Measurements from ENCODE around the gene ACSS3. TPM values are rescaled to one million over a fixed set of nuclear protein-coding genes. Genes with fewer than 3 reads are reported as not detected.

The ACSS3 gene
- total RNA-seq, 2 experiments from 2014 or later, result not detected

GRCh38 chr12:81120961-81121360, 43.1 kb downstream of the ACSS3 start:
- TF ChIP-seq CTCF (IDR thresholded peaks at IDR 0.05), result no peak
- no peak overlapping the region for H3K4me3 Mint-ChIP-seq
- H3K36me3 Mint-ChIP-seq (ENCODE audit: low read depth), result no peaks in the 10 kb centered on the region
- DNase-seq (no peak), ATAC-seq (no peak)
- POLR2A ChIA-PET, result no interaction called here
- peaks cover 11% of the 10 kb centered on the region for H3K9me3 Mint-ChIP-seq
- no peak overlapping the region for H3K27ac Mint-ChIP-seq
- CTCF ChIA-PET, result interaction anchor here (0.6 kb wide), 1 partner anchor 66 kb away, joined by 3 read pairs; no protein-coding TSS in a partner anchor
- no peaks in the 10 kb centered on the region for H3K4me1 Mint-ChIP-seq (ENCODE audit: low read depth)
- H3K27me3 Mint-ChIP-seq, result no peaks in the 10 kb centered on the region
- intact Hi-C loops (cut with micrococcal nuclease), result no loop called here

GRCh38 chr12:81123611-81124010, 45.7 kb downstream of the ACSS3 start:
- intact Hi-C loops (cut with micrococcal nuclease), result no loop called here
- H3K36me3 Mint-ChIP-seq (ENCODE audit: low read depth), result no peaks in the 10 kb centered on the region

GRCh38 chr12:81125691-81126090, 47.8 kb downstream of the ACSS3 start:
- no peaks in the 10 kb centered on the region for H3K4me1 Mint-ChIP-seq (ENCODE audit: low read depth)
- no peak overlapping the region for H3K27ac Mint-ChIP-seq
- H3K4me3 Mint-ChIP-seq, result no peak overlapping the region
- peaks cover 10% of the 10 kb centered on the region for H3K9me3 Mint-ChIP-seq
- POLR2A ChIA-PET, result no interaction called here
- H3K27me3 Mint-ChIP-seq, result no peaks in the 10 kb centered on the region
- no peaks in the 10 kb centered on the region for H3K36me3 Mint-ChIP-seq (ENCODE audit: low read depth)
- DNase-seq (no peak), ATAC-seq (no peak)
- CTCF ChIA-PET, result no interaction called here
- intact Hi-C loops (cut with micrococcal nuclease), result no loop called here
- TF ChIP-seq CTCF (IDR thresholded peaks at IDR 0.05), result no peak

More at GRCh38 chr12:81123611-81124010, 45.7 kb downstream of the ACSS3 start:
- Mint-ChIP-seq H3K4me3 (no peak overlapping the region), H3K27ac (no peak overlapping the region), H3K27me3 (no peaks in the 10 kb centered on the region), H3K9me3 (peaks cover 11% of the 10 kb centered on the region), H3K4me1 (ENCODE audit: low read depth) (no peaks in the 10 kb centered on the region)
- CTCF ChIA-PET, result no interaction called here
- TF ChIP-seq CTCF (IDR thresholded peaks at IDR 0.05), result no peak
- ATAC-seq, result no peak
- POLR2A ChIA-PET, result no interaction called here
- DNase-seq, result no peak

- DNase-seq (peak; percentile 5), ATAC-seq (no peak)
- Mint-ChIP-seq H3K36me3 (ENCODE audit: low read depth) (no peaks in the 10 kb centered on the region), H3K27ac (no peak overlapping the region), H3K27me3 (no peaks in the 10 kb centered on the region), H3K4me1 (ENCODE audit: low read depth) (no peaks in the 10 kb centered on the region), H3K9me3 (peaks cover 5% of the 10 kb centered on the region), H3K4me3 (no peak overlapping the region)
- ChIA-PET POLR2A (no interaction called here), CTCF (interaction anchor here (1.0 kb wide), 1 partner anchor 11 kb away, joined by 3 read pairs; no protein-coding TSS in a partner anchor)
- TF ChIP-seq CTCF (IDR thresholded peaks at IDR 0.05), result peak; percentile 56
- intact Hi-C loops (cut with micrococcal nuclease), result no loop called here
Measured at GRCh38 chr12:81128930-81129554, 51.2 kb downstream of the ACSS3 start.

GRCh38 chr12:81136519-81136918, 58.6 kb downstream of the ACSS3 start:
- ATAC-seq, result no peak
- H3K4me1 Mint-ChIP-seq (ENCODE audit: low read depth), result no peaks in the 10 kb centered on the region
- POLR2A ChIA-PET, result no interaction called here

More at GRCh38 chr12:81136519-81136918, 58.6 kb downstream of the ACSS3 start:
- Mint-ChIP-seq H3K27me3 (no peaks in the 10 kb centered on the region), H3K4me3 (no peak overlapping the region), H3K9me3 (no peaks in the 10 kb centered on the region), H3K36me3 (ENCODE audit: low read depth) (no peaks in the 10 kb centered on the region), H3K27ac (no peak overlapping the region)
- no peak for TF ChIP-seq CTCF (IDR thresholded peaks at IDR 0.05)
- DNase-seq, result no peak
- intact Hi-C loops (cut with micrococcal nuclease), result no loop called here
- CTCF ChIA-PET, result no interaction called here

All from activated CD8-positive, alpha-beta T cell treated with anti-CD3 and anti-CD28 coated beads for 36 hours (primary cell).